Measurements from ENCODE around the gene ITPRIP. TPM values are rescaled to one million over a fixed set of nuclear protein-coding genes. Genes with fewer than 3 reads are reported as not detected.

ITPRIP gene
- total RNA-seq, 1 donor from 2014 or later, result 13.8 TPM

GRCh38 chr10:104368381-104368780, 30.1 kb upstream of the ITPRIP start:
- TF ChIP-seq CTCF (conservative IDR thresholded peaks at IDR 0.05; ENCODE audit: low read depth, low read length), result no peak
- no peak overlapping the region for H3K4me3 ChIP-seq (ENCODE audit: low read depth, low read length)
- DNase-seq (ENCODE audit: low read depth), result no peak

GRCh38 chr10:104367904-104368303, 29.6 kb upstream of the ITPRIP start:
- no peak overlapping the region for H3K4me3 ChIP-seq (ENCODE audit: low read depth, low read length)
- TF ChIP-seq CTCF (conservative IDR thresholded peaks at IDR 0.05; ENCODE audit: low read depth, low read length), result no peak

GRCh38 chr10:104359811-104360210, 21.5 kb upstream of the ITPRIP start:
- H3K4me3 ChIP-seq (ENCODE audit: low read depth, low read length), result no peak overlapping the region
- no peak for TF ChIP-seq CTCF (conservative IDR thresholded peaks at IDR 0.05; ENCODE audit: low read depth, low read length)
- no peak for DNase-seq (ENCODE audit: low read depth)

More at GRCh38 chr10:104367904-104368303, 29.6 kb upstream of the ITPRIP start:
- no peak for DNase-seq (ENCODE audit: low read depth)

DNA sequence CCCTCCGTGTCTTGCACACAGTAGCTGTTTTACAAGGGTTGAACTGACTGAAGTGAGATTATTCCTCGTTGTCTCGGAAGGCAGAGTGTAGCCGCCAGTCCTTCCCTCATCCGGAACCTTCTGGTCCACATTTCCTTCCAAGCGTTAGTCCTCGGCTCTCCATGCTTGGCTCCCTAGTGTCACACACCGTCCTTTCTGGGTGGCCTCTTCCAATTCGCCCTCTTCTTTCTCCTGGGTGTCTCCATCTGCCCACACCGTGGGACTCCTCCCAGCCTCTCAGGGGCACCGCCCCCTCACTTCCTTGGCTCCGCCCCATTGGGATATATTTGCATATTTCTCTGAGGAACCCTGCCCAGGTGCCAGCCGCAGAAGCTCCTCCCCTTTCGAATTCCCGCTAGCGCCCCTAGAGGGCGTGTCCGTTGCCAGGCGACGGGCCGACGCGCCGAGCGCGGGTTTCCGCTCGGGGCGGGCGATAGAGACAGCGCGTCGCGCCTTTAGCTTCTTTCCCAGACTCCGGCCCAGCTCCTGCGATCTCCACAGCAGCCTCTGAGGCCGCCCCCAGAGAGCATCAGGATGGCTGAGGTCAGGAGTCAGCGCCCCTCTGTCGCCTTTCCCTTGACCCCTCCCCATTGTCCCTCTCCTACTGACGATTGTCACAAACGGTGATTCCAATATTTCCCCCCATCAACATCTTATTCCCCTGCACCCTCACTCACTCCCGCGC, 15.2 kb upstream of the ITPRIP start, which contains the start of gene CFAP58:
Gene CFAP58 (plus strand): TSS at position 509 of the 724 bp plus-strand sequence. CDS start 65 bp downstream, at position 574.
- DNase-seq (ENCODE audit: low read depth), result peak; percentile 50
- peak within 1 kb of the TSS; percentile 61 for H3K4me3 ChIP-seq (ENCODE audit: low read depth, low read length)
- peak; percentile 74 for TF ChIP-seq CTCF (conservative IDR thresholded peaks at IDR 0.05; ENCODE audit: low read depth, low read length)

DNA sequence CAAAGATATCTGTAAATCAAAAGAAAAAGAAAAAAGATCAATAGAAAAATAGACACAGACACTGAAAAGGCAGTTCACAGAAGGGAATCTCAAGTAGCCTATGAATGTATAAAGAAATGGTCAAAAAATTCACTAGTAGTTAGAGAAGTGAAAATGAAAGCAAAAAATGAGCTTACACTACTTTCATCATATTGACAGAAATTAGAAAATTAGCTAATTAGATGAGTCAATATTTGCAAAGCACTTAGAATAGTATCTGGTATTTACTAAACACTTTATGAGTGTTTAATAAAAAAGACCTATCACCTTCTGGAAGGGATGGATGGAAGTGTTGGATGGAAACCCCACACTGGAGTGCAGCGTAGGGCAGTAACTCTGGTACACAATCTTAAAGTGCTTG, 13.7 kb upstream of the ITPRIP start:
- no peak for DNase-seq (ENCODE audit: low read depth)
- H3K4me3 ChIP-seq (ENCODE audit: low read depth, low read length), result no peak overlapping the region
- no peak for TF ChIP-seq CTCF (conservative IDR thresholded peaks at IDR 0.05; ENCODE audit: low read depth, low read length)

DNA sequence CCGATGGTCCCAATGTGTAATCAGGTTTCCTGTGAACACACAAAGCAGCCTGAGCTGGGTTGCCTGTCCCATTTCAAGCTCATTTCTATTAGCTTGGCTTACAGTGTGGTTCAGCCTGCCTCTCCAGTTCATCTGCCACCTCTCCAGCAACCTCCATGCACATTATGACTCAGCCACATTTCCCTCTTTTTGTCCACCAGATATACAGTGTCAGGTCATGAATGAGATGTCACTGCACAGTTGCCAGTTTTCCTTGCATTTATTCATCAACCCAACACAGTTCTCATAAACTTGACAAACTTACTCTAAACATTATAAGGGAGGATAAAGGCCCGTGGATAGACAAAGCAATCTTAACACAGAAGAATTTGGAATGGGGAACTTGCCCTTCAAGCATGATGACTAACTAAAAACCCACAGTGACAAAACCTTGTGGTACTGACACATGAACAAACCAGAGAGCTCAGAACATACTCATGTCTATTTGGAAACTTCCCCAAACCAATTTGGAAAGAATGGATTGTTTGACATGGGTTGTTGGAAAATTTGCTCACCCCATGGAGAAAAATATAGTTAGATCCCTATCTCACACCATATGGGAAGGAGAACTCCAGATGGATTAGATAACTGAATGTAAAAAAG, 12.9 kb upstream of the ITPRIP start:
- H3K4me3 ChIP-seq (ENCODE audit: low read depth, low read length), result no peak overlapping the region
- TF ChIP-seq CTCF (conservative IDR thresholded peaks at IDR 0.05; ENCODE audit: low read depth, low read length), result no peak
- no peak for DNase-seq (ENCODE audit: low read depth)

Measured in epithelial cell of proximal tubule (primary cell).